Right atrium auricular region (tissue), 2 donors: ENCODE measurements around the gene INPP5B. TPM values are rescaled to one million over a fixed set of nuclear protein-coding genes. Genes with fewer than 3 reads are reported as not detected.

Experiments
- DNase-seq: peaks from one replicate; pipeline ENCODE4 v3.0.0-alpha.2; 2019; ENCODE audit warnings: low spot score
- H3K27ac ChIP-seq, 2 donors: fragments of 200-600 bp; sonication (generic); 1 replicate in 1 of 2; 2 replicates in 1 of 2; pipeline ENCODE4 v1.5.1; 2016 to 2019
- H3K27me3 ChIP-seq, 2 donors: fragments of 200-600 bp; sonication (generic); one replicate each; pipeline versions ENCODE4 v1.5.1 to v1.6.0; 2017 to 2019
- H3K36me3 ChIP-seq: fragments of 200-600 bp; sonication (generic); one replicate; pipeline ENCODE4 v1.5.1; 2016
- H3K4me1 ChIP-seq, 2 donors: fragments of 200-600 bp; sonication (generic); one replicate each; pipeline versions ENCODE4 v1.5.1 to v1.6.0; 2017 to 2019
- H3K4me3 ChIP-seq, 2 donors: fragments of 200-600 bp; sonication (generic); 1 replicate in 1 of 2; 2 replicates in 1 of 2; pipeline ENCODE4 v1.5.1; 2017 to 2019; ENCODE audit warnings: mild to moderate bottlenecking in 1 of 2, moderate library complexity in 1 of 2
- H3K9me3 ChIP-seq, 2 donors: fragments of 200-600 bp; sonication (generic); one replicate each; pipeline ENCODE4 v1.5.1; 2019
- CTCF ChIP-seq, 2 donors: fragments of 200-600 bp; sonication (generic); IDR thresholded peaks; one replicate each; pipeline ENCODE4 v1.5.1; 2019; ENCODE audit warnings: antibody characterized with exemption in 2 of 2
- total RNA-seq, 2 donors: library from RNA; depleted of rRNA; stranded (reverse); fragments of >200 nt; gene quantifications; one replicate each; pipeline ENCODE4 v1.1.0, GENCODE V29; 2016

The INPP5B gene
- total RNA-seq, 2 donors from 2014 or later = 13.2 to 16.7 TPM

- H3K36me3 ChIP-seq = peaks cover 42% of the 10 kb centered on the region
- no peaks in the 10 kb centered on the region for H3K27me3 ChIP-seq
These were observed 106.1 kb downstream of the INPP5B start for GRCh38 chr1:37840711-37841110.

GRCh38 chr1:37839676-37840075, 107.2 kb downstream of the INPP5B start:
- no peak overlapping the region for H3K27ac ChIP-seq

More at GRCh38 chr1:37840711-37841110, 106.1 kb downstream of the INPP5B start:
- DNase-seq = no peak
- peaks cover 0 to 6% of the 10 kb centered on the region in 2 donors for H3K4me1 ChIP-seq
- no peak overlapping the region for H3K27ac ChIP-seq
- H3K4me3 ChIP-seq = no peak overlapping the region
- TF ChIP-seq CTCF (IDR thresholded peaks at IDR 0.05) = no peak
- no peaks in the 10 kb centered on the region for H3K9me3 ChIP-seq

GRCh38 chr1:37836788-37837187, 110.1 kb downstream of the INPP5B start:
- DNase-seq = no peak
- no peak for TF ChIP-seq CTCF (IDR thresholded peaks at IDR 0.05)
- H3K27me3 ChIP-seq = no peaks in the 10 kb centered on the region

More at GRCh38 chr1:37839676-37840075, 107.2 kb downstream of the INPP5B start:
- DNase-seq = no peak
- no peak for TF ChIP-seq CTCF (IDR thresholded peaks at IDR 0.05)
- no peak overlapping the region for H3K4me3 ChIP-seq
- H3K4me1 ChIP-seq = peaks cover 0 to 2% of the 10 kb centered on the region in 2 donors
- H3K27me3 ChIP-seq = no peaks in the 10 kb centered on the region
- no peaks in the 10 kb centered on the region for H3K9me3 ChIP-seq
- H3K36me3 ChIP-seq = peaks cover 53% of the 10 kb centered on the region

GRCh38 chr1:37831809-37832208, 115.0 kb downstream of the INPP5B start:
- no peaks in the 10 kb centered on the region for H3K4me1 ChIP-seq
- H3K27ac ChIP-seq = no peak overlapping the region
- H3K36me3 ChIP-seq = peaks cover 63% of the 10 kb centered on the region
- H3K27me3 ChIP-seq = no peaks in the 10 kb centered on the region
- no peak for TF ChIP-seq CTCF (IDR thresholded peaks at IDR 0.05)
- H3K9me3 ChIP-seq = no peaks in the 10 kb centered on the region
- H3K4me3 ChIP-seq = no peak overlapping the region
- DNase-seq = no peak

More at GRCh38 chr1:37836788-37837187, 110.1 kb downstream of the INPP5B start:
- H3K27ac ChIP-seq = no peak overlapping the region
- H3K9me3 ChIP-seq = no peaks in the 10 kb centered on the region
- H3K4me1 ChIP-seq = no peaks in the 10 kb centered on the region
- H3K4me3 ChIP-seq = no peak overlapping the region
- H3K36me3 ChIP-seq = peaks cover 82% of the 10 kb centered on the region

- H3K4me3 ChIP-seq = no peak overlapping the region
- H3K27ac ChIP-seq = no peak overlapping the region
- H3K27me3 ChIP-seq = no peaks in the 10 kb centered on the region
- H3K9me3 ChIP-seq = no peaks in the 10 kb centered on the region
- DNase-seq = no peak
- no peaks in the 10 kb centered on the region for H3K4me1 ChIP-seq
- H3K36me3 ChIP-seq = peaks cover 56% of the 10 kb centered on the region
- TF ChIP-seq CTCF (IDR thresholded peaks at IDR 0.05) = no peak
These were observed 115.7 kb downstream of the INPP5B start for GRCh38 chr1:37831109-37831508.

GRCh38 chr1:37828410-37829074, 118.3 kb downstream of the INPP5B start:
- Histone ChIP-seq H3K36me3 (peaks cover 31% of the 10 kb centered on the region), H3K4me1 (no peaks in the 10 kb centered on the region), H3K9me3 (no peaks in the 10 kb centered on the region)

More at GRCh38 chr1:37828410-37829074, 118.3 kb downstream of the INPP5B start:
- no peak for TF ChIP-seq CTCF (IDR thresholded peaks at IDR 0.05)
- Histone ChIP-seq H3K27me3 (no peaks in the 10 kb centered on the region), H3K4me3 (no peak overlapping the region), H3K27ac (no peak overlapping the region)
- no peak for DNase-seq
